NCI-H2227 treated with DMSO at 0.1 percent for 48 hours (cell line): ENCODE data around the gene MOBP.
"Not testable (repeated sequence)": the region's sequence is repeated elsewhere in the genome, so short reads cannot be mapped to it uniquely, and the experiment has no call there.

ENCODE experiments used
- DNase-seq: peaks from one replicate; lab custom pipeline; 2025; lab: John Stamatoyannopoulos, UW

The MOBP gene, protein sequence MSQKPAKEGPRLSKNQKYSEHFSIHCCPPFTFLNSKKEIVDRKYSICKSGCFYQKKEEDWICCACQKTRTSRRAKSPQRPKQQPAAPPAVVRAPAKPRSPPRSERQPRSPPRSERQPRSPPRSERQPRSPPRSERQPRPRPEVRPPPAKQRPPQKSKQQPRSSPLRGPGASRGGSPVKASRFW

DNA sequence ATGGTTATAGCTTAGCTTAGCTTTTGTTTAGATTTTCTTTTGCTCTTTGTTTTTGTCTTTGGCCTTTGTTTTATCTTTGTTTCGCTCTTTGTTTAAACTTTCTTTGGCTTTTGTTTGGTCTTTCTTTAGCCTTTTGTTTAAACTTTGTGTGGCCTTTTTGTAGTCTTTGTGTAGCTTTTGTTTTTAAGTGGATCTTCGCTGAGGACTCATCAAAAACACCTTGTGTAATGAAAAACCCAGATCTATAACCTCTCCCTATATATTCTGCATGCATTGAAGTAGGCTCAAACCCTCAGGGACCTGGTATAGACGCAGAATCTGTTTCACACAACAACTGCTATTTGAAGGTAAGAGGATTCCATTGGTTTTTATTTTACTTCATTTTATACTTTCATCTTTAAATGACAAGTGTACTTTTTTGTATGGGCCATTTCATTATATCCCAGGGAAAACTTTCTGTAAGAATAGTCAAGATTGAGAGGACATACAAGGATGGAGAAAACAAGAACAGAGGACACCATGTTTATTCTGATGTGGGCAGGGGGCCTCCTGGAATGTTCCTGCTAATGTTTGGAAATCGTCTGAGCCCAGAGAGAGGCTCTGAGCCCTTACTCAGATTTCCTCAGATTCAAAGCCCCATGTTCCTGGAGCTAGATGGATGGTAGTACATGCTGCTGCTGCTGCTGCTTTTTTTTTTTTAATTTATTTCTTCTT is at the start of gene MOBP:
Gene MOBP, plus strand, starts transcription at position 287 of the 714 bp plus-strand sequence. CDS start 34,390 bp downstream, outside the sequence.
- no peak for DNase-seq

DNA sequence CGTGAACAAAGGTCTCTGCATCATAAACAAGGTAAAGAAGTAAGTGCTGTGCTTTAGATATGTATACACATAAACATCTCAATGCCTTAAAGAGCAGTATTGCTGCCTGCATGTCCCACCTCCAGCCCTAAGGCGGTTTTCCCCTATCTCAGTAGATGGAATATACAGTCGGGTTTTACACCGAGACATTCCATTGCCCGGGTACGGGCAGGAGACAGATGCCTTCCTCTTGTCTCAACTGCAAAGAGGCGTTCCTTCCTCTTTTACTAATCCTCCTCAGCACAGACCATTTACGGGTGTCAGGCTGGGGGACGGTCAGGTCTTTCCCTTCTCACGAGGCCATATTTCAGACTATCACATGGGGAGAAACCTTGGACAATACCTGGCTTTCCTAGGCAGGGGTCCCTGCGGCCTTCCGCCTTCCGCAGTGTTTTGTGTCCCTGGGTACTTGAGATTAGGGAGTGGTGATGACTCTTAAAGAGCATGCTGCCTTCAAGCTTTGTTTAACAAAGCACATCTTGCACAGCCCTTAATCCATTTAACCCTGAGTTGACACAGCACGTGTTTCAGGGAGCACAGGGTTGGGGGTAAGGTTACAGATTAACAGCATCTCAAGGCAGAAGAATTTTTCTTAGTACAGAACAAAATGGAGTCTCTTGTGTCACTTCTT is 48.8 kb upstream of the MOBP start:
- DNase-seq, result not testable (repeated sequence)

DNA sequence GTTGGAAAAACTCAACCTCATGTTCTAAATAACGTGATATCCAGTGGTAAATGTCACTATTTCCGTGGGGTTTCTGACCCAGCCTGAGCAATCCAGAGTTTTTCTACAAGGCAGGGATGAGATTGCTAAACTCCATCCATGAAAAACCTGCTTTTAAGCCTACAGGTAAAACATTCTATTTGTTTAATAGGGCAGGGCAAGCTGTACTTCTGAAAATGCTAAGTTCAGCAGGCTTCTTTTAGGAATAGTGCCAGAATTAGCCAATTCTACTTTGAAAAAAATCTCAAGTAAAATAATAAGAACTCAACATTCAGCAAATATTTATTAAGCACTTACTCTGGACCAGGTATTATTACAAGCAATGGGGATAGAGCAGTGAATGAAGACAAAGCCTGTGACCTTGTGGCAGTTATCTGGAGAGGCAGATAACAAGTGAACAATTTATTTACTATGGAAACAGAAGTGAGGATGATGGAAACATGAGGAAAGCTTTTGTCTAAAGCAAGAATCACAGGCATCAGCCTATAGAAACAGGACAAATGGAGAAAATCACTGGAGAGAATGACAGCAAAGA is 47.7 kb upstream of the MOBP start:
- DNase-seq, result no peak

- DNase-seq, result no peak
Observed at GRCh38 chr3:39420543-39420942, 46.9 kb upstream of the MOBP start.

DNA sequence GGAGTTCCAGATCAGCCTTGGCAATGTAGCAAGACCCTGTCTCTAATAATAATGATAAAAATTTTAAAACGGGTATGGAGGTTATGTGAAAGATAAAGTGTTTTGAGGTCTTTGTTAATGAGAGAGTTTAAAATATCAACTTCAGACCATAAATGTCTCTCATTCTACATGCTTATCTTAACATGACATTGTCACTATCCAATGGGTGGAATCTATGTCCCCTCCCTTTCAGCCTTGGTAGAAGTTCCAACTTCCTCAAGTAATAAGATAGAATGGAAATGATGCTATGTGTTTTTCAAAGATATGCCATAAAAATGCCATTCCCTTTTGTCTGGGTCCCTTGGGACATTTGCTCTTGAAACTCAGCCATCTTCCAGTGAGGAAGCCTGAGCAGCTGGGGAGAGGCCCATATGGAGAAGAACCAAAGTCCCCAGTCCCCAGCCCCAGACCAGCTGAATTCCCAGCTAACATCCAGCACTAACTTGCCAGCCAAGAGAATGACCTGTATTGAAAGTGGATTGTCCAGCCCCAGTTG is 44.0 kb upstream of the MOBP start:
- no peak for DNase-seq

- no peak for DNase-seq
Observed at GRCh38 chr3:39426312-39426711, 41.2 kb upstream of the MOBP start.

DNA sequence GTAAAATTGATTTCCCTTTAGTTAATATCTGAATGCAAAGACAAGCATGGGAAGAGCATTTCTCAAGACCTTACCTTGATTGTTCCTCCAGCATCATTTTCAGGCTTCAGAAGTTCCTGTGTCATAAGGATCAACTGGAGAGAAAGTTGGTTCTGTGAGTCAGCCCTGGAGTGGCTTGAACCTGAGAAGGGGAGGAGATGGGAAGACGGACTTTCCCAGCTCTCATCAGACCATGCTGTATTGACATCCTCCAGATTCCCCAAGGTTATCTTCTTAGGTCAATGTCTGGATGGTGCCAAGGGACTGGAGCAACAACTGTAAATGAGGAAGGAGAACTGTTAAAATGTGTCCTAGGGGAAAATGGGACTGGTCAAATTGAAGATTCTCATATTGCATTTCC is 40.0 kb upstream of the MOBP start:
- no peak for DNase-seq

DNA sequence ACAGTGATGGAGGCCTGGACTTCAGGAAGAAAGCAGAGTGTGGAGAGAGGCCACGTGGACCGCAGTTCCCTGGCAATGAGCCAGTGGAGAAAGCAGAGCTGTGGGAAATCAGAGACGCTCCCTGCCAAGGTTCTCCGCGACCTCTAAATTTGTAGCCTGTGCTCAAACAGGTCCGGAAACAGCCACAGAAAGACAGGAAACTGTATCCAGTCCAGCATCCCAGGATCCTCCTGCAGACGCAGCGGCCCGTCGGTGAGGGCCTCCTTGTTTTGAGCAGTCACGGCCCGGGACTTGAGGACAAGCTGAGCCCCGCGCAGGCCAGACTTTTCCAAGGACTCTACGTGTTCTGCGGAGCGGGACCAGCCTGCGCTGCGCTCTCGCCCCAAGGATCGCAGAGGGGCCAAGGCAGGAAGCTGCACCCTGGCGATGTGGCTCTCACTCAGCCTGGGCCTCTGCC is 38.7 kb upstream of the MOBP start:
- DNase-seq, result no peak

- DNase-seq, result no peak
Observed at GRCh38 chr3:39429466-39429865, 38.0 kb upstream of the MOBP start.

DNA sequence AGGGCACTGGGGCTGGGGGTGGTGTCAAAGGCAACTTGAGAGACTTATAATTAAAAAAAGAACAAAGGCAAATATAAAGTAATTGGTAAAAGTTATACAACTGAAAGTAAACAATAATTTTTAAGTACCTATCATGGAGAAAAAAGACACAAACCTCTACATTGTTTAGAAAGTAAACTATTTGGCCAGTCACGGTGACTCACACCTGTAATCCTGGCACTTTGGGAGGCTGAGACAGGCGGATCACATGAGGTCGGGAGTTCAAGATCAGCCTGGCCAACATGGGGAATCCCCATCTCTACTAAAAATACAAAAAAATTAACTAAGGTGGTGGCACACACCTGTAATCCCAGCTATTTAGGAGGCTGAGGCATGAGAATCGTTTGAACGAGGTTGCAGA is 35.1 kb upstream of the MOBP start:
- no peak for DNase-seq

GRCh38 chr3:39433642-39434041 is 33.8 kb upstream of the MOBP start:
- DNase-seq, result no peak

GRCh38 chr3:39434574-39434973 is 32.9 kb upstream of the MOBP start:
- DNase-seq, result no peak

DNA sequence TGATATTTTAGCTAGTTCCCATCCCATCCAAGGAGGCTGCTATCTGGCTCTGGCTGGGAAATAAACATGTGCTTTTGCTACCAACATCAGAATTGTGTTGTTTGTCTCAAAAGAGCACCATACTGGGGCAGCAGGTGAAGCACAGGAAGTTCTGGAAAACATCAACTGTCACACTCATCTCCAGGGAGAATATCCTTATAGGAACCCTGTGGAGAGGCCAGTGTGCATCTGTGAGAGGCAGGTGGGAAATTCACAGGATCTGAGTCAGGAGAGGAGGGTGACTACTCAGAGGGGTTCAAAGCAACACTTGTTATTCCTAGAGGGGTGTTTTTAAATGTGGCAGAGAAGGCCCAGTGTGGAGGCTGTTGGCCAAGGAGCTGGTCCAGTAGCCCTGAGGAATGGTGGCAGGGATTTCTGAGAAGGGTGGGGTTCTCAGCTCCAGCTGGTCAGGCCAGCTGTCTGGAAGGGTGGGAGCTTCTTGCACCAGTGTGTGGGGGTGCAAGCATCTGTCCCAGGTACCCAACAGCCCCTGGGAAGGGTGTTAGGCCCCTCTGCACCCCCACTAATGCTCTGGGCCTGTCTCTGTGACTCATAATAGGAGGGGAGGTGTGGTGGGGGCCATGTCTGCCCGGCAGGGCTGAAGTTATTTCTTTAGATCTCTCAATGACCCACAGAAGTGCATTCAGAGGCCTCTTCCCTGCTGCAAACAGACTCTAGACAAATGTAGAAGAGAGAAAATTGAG is 32.3 kb upstream of the MOBP start:
- DNase-seq, result no peak

DNA sequence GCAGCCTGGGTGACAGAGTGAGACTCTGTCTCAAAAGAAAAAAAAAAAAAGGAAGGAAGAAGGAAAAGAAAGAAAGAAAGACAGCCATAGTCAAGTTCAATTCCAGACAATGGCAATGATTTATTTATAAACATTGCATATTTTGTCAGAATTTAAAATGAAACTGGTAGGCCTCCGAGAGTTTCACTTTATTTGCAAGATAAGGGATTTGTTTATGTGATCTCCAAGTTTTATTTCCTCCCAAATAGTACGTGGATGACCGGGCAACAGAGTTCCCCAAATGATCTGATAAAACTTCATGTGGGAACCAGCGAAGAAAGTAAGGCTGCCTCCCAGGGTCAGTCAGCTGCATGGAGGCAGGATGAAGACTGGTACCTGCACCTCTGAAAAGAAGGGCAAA is 28.6 kb upstream of the MOBP start:
- DNase-seq, result no peak

- DNase-seq, result no peak
Observed at GRCh38 chr3:39440316-39440715, 27.2 kb upstream of the MOBP start.

GRCh38 chr3:39443530-39443929 is 23.9 kb upstream of the MOBP start:
- no peak for DNase-seq

DNA sequence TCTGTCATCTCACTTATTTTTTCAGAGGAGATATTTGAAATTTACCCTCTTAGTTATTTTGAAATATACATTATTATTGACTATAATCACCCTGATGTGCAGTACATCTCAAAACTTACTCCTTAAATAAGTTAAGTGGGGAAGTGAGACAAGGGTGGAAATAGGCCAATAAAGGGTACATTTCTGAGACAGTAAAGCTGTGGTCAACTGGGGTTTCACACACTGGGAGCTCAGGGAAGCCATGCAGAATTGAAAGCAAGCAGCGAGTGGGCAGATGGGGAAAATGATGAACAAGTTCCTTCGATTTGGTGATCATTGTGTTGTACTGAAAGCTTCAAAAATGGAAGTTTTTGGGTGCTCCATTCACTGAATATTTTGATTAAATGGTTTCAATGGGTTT is 21.6 kb upstream of the MOBP start:
- DNase-seq, result no peak

GRCh38 chr3:39446444-39446843 is 21.0 kb upstream of the MOBP start:
- DNase-seq, result no peak

DNA sequence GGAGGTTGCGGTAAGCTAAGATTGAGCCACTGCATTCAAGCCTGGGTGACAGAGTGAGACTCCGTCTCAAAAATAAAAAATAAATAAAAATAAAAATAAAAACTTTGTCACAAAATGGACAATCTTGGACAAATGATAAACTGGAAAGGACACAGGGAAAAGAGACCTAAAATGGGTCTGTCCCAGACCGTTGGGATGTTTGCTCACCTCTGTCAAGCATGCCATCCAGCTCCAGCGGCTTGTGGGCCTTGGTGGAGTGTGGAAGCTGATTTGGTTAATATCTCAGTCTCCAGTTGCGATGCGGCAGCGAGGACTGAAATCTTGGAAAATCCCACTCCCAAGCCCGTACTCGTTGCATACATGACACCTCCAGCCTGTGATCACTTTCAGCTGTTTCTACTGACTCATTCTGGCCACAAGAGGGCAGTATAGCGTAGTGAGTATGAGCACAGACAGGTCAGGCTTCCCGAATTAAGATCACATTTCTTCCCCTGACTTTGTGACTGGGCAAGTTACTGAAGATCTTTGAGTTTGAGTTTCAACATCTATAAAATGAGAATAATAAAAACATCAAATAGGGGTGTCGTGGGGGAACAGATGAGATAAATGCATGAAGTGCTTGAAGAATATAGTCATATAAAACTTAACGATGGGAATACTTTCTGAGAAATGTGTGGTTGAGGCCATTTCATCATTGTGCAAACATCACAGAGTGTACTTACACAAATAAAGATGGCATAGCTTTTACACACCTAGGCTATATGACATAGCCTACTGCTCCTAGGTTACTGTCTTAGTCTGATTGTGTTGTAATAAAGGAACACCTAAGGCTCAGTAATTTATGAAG is 19.6 kb upstream of the MOBP start:
- peak; percentile 28 for DNase-seq

DNA sequence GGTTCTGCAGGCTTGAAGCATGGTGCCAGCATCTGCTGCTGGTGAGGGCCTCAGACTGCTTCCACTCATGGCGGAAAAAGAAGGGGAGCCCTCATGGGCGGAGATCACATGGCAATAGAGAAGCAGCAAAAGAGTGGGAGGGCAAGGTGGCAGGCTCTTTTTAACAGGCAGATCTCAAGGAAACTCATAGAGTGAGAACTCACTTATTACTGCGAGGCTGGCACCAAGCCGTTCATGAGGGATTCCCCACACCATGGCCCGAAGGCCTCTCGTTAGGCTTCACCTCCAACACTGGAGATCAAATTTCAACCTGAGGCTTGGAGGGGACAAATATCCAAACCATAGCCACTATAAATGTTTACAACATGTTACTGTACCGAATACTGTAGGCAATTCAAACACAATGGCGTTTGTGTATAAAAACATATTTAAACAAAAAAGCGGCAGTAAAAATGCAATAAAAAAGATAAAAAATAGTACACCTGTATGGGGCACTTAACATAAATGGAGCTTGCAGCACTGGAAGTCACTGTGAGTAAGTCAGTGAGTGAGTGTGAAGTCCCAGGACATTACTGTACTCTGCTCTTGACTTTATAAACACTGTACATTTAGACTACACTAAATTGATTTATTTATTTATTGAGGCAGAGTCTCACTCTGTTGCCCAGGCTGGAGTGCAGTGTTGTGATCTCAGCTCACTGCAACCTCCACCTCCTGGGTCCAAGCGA is 18.8 kb upstream of the MOBP start:
- no peak for DNase-seq
